ENCODE measurements around the gene CDH20. TPM values are rescaled to one million over a fixed set of nuclear protein-coding genes. Genes with fewer than 3 reads are reported as not detected.

CDH20 gene
- total RNA-seq, 1 donor from 2014 or later, result 0.24 TPM

DNA sequence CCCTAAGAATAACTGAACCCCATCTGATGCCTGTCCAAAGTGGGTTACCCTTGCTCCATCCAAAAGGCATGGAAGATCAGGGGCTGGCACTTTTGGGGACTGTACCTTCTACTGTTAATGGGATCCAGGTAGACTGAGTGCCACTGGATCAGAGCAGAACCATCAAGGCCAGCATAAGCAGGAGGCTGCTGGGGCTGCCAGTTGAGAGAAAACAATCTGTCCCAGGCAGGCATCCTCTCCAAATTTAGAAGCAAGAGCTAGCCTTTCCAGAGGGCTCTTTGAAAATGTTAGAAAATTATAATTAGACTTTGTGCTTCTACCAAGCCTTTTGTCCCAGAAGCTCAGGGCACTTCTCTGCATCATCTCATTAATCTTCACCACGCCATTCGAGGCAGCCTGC, 245.6 kb downstream of the CDH20 start:
- H3K4me3 ChIP-seq, result no peak overlapping the region
- no peaks in the 10 kb centered on the region for H3K27me3 ChIP-seq (ENCODE audit: low read depth)
- intact Hi-C loops (cut with DNase I), result loop anchor here (10.0 kb wide), 1 partner anchor 326 kb away; no protein-coding TSS in a partner anchor
- H3K9me3 ChIP-seq, result peaks cover under 1% of the 10 kb centered on the region
- peaks cover 15% of the 10 kb centered on the region for H3K4me1 ChIP-seq
- TF ChIP-seq, protein P1, sequence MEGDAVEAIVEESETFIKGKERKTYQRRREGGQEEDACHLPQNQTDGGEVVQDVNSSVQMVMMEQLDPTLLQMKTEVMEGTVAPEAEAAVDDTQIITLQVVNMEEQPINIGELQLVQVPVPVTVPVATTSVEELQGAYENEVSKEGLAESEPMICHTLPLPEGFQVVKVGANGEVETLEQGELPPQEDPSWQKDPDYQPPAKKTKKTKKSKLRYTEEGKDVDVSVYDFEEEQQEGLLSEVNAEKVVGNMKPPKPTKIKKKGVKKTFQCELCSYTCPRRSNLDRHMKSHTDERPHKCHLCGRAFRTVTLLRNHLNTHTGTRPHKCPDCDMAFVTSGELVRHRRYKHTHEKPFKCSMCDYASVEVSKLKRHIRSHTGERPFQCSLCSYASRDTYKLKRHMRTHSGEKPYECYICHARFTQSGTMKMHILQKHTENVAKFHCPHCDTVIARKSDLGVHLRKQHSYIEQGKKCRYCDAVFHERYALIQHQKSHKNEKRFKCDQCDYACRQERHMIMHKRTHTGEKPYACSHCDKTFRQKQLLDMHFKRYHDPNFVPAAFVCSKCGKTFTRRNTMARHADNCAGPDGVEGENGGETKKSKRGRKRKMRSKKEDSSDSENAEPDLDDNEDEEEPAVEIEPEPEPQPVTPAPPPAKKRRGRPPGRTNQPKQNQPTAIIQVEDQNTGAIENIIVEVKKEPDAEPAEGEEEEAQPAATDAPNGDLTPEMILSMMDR (IDR thresholded peaks at IDR 0.05), result no peak
- DNase-seq (no peak), ATAC-seq (no peak)
- no peak overlapping the region for H3K27ac ChIP-seq
- no peaks in the 10 kb centered on the region for H3K36me3 ChIP-seq

DNA sequence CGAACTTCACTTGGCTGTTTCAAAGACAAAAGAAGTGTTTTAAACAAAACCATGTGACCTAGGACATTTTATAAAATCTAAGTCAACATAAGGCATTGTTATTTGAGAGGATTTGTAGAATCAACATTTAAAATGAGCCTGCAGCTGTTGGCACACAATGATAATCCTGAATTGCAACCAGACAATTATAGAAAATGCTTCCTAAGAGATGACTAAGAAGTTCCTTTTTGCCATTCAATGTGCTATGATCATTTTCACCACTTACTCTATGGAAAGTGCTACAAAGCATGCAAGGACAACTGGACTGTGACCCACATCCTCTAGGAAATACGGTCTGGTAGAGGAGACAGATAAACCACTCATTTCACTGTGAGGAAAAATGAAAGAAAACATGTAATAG, 246.4 kb downstream of the CDH20 start:
- ATAC-seq (no peak), DNase-seq (no peak)
- H3K27ac ChIP-seq, result no peak overlapping the region
- H3K4me3 ChIP-seq, result no peak overlapping the region
- no peaks in the 10 kb centered on the region for H3K36me3 ChIP-seq
- TF ChIP-seq, protein P1 (IDR thresholded peaks at IDR 0.05), result no peak
- intact Hi-C loops (cut with DNase I), result loop anchor here (10.0 kb wide), 1 partner anchor 325 kb away; no protein-coding TSS in a partner anchor
- no peaks in the 10 kb centered on the region for H3K27me3 ChIP-seq (ENCODE audit: low read depth)
- H3K9me3 ChIP-seq, result no peaks in the 10 kb centered on the region
- H3K4me1 ChIP-seq, result peaks cover 15% of the 10 kb centered on the region

DNA sequence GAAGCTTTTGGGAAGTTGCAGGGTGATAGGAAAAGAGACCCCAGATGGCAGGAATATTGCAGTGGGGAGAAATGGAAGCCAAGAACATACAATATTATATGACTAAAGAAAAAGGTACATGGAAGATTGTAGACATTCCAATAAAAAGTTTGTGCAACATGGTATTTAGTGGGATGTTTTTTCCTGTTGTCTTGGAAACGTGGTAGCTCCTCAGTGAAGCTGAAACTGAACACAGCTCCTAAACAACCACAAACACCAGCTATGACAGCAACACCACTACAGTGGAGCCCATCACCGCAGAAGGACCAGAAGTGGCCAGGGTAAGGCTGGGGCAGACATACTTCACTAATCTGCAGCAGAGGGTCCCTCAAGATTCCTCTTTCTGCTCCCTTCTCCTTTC, 246.8 kb downstream of the CDH20 start:
- H3K4me3 ChIP-seq, result no peak overlapping the region
- DNase-seq, result no peak
- no peak overlapping the region for H3K27ac ChIP-seq
- TF ChIP-seq, protein P1 (IDR thresholded peaks at IDR 0.05), result no peak
- intact Hi-C loops (cut with DNase I), result no loop called here
- ATAC-seq, result no peak
- H3K36me3 ChIP-seq, result no peaks in the 10 kb centered on the region
- H3K27me3 ChIP-seq (ENCODE audit: low read depth), result no peaks in the 10 kb centered on the region
- H3K4me1 ChIP-seq, result peaks cover 15% of the 10 kb centered on the region
- H3K9me3 ChIP-seq, result no peaks in the 10 kb centered on the region

DNA sequence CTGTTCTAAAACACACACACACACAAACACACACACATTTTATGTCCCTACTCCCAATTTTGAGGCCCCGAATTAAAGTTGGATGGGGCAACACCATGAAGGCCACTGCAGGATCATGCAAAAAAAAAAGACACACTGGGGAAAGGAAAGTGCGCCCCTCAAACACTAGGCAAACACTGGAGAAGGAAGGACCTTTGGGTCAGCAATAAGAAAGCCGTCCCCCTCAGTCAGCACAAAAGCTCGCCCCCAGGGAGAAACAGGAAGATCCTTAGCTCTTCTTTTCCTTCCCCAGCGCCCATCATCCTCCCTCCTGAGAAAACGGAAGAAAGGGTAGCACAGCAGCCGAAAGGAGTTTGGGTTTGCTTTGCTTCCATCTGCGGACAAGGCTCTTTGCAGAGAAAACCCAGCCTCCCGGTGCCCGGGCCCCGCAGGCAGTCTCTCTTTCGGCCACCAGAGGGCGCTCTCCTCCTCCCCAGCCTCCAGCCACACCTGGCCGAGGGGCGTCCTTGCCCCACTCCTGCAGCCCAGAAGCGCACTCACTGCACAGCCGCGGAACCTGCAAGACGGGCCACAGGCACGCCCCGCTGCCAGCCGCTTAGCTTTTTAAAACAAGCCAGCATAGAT, 248.5 kb downstream of the CDH20 start:
- Histone ChIP-seq H3K4me3 (peak overlapping the region; percentile 46), H3K4me1 (peaks cover 15% of the 10 kb centered on the region), H3K36me3 (no peaks in the 10 kb centered on the region), H3K9me3 (no peaks in the 10 kb centered on the region), H3K27ac (peak overlapping the region; percentile 69), H3K27me3 (ENCODE audit: low read depth) (no peaks in the 10 kb centered on the region)
- intact Hi-C loops (cut with DNase I), result no loop called here
- TF ChIP-seq, protein P1 (IDR thresholded peaks at IDR 0.05), result peak; percentile 99
- peak; percentile 79 for DNase-seq
- peak; percentile 92 to 95 for ATAC-seq

DNA sequence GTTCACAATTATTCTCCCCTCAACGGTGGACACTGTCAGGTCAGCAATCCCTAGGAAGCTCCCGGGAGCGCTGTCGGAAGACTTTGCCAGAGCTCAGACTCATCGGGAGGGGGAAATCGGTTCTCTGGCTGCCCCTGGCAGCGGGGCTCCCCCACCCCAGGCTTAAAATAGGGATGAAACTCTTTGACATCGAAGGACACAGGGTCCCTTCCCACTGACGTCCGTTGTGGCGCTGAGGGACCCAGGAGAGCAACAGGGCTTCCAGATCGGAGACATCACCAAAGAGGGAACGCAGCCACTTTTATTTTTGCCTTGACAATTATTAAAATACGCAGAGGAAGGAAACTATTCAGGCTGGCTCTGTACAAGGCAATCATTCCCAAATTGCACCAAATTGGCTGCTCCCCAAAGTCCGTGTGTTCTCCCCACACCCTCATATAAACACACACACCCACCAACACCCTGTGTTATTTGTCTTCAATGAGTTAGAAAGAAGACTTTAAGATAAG, 249.0 kb downstream of the CDH20 start:
- Histone ChIP-seq H3K4me1 (peaks cover 15% of the 10 kb centered on the region), H3K36me3 (no peaks in the 10 kb centered on the region), H3K27ac (peak overlapping the region; percentile 69), H3K4me3 (peak overlapping the region; percentile 46), H3K9me3 (no peaks in the 10 kb centered on the region), H3K27me3 (ENCODE audit: low read depth) (no peaks in the 10 kb centered on the region)
- intact Hi-C loops (cut with DNase I), result no loop called here
- TF ChIP-seq, protein P1 (IDR thresholded peaks at IDR 0.05), result no peak
- ATAC-seq, result peak; percentile 18 to 51
- no peak for DNase-seq

Data from lower lobe of right lung (tissue), 2 donors.